Uterus (tissue), 2 donors: Measurements from ENCODE around the gene HIVEP3.

Experiments used
- CTCF ChIP-seq, 4 experiments: fragments of 200-600 bp in 2 of 4; fragments of 450-650 bp in 2 of 4; sonication (generic) in 2 of 4; IDR thresholded peaks; one replicate each; pipeline ENCODE4 v1.5.1; 2016 to 2019; ENCODE audit warnings: antibody characterized with exemption in 4 of 4, mild to moderate bottlenecking in 2 of 4, moderate library complexity in 1 of 4
- POLR2A ChIP-seq, 2 donors: fragments of 450-650 bp; IDR thresholded peaks; one replicate each; pipeline ENCODE4 v1.6.1; 2016; ENCODE audit warnings: antibody characterized with exemption in 2 of 2, mild to moderate bottlenecking in 1 of 2, moderate library complexity in 1 of 2

- no peak for TF ChIP-seq CTCF (IDR thresholded peaks at IDR 0.05)
- TF ChIP-seq POLR2A (IDR thresholded peaks at IDR 0.05) = no peak
Observed at GRCh38 chr1:41883507-41883906, 35.2 kb downstream of the HIVEP3 start.
